Natural killer cell (primary cell): Measurements from ENCODE around the gene PRUNE1. TPM values are rescaled to one million over a fixed set of nuclear protein-coding genes. Genes with fewer than 3 reads are reported as not detected.

Source experiments
- ATAC-seq, 3 donors: fragments of 150-1000 bp in 2 of 3; fragments of 200-7000 bp in 1 of 3; cut with Tn5 transposase; 1 replicate in 1 of 3; 2 replicates in 2 of 3; pipeline ENCODE4 v1.10.0; 2021; ENCODE audit warnings: mild to moderate bottlenecking in 2 of 3, moderate library complexity in 2 of 3
- DNase-seq, 2 donors: peaks; one replicate each; pipeline versions ENCODE4 v3.0.0 to v3.0.0-alpha.2; 2013 to 2021; ENCODE audit warnings: mixed read lengths in 1 of 2
- H3K27ac ChIP-seq: one replicate; pipeline ENCODE4 v1.5.1; 2013; ENCODE audit warnings: mild to moderate bottlenecking, low read length
- H3K27me3 ChIP-seq: one replicate; pipeline ENCODE4 v1.6.1; 2013; ENCODE audit warnings: low read length; ENCODE audit not compliant: control insufficient read depth, insufficient read depth
- H3K36me3 ChIP-seq: one replicate; pipeline ENCODE4 v1.6.1; 2013; ENCODE audit warnings: low read length; ENCODE audit not compliant: control insufficient read depth, insufficient read depth
- H3K4me1 ChIP-seq: one replicate; pipeline ENCODE4 v1.6.1; 2013; ENCODE audit warnings: low read length; ENCODE audit not compliant: control insufficient read depth, insufficient read depth
- H3K4me3 ChIP-seq: one replicate; pipeline ENCODE4 v1.5.1; 2013; ENCODE audit warnings: low read length
- H3K9me3 ChIP-seq: one replicate; pipeline ENCODE4 v1.6.1; 2013; ENCODE audit warnings: low read length; ENCODE audit not compliant: control insufficient read depth, insufficient read depth
- H3K27ac Mint-ChIP-seq, 2 donors: one replicate each; pipeline ENCODE4 v1.8.0; 2022; ENCODE audit warnings: mild to moderate bottlenecking in 2 of 2, mixed read lengths in 2 of 2, moderate library complexity in 1 of 2
- H3K27me3 Mint-ChIP-seq, 2 donors: one replicate each; pipeline ENCODE4 v1.8.0; 2022; ENCODE audit warnings: low read depth in 2 of 2, mixed read lengths in 2 of 2
- H3K36me3 Mint-ChIP-seq: one replicate; pipeline ENCODE4 v1.8.0; 2022; ENCODE audit warnings: mixed read lengths
- H3K4me1 Mint-ChIP-seq, 2 donors: one replicate each; pipeline ENCODE4 v1.8.0; 2022; ENCODE audit warnings: mixed read lengths in 2 of 2
- H3K4me3 Mint-ChIP-seq: one replicate; pipeline ENCODE4 v1.8.0; 2022; ENCODE audit warnings: mild to moderate bottlenecking, moderate library complexity, mixed read lengths
- H3K9me3 Mint-ChIP-seq, 2 donors: one replicate each; pipeline ENCODE4 v1.8.0; 2022; ENCODE audit warnings: mixed read lengths in 2 of 2
- WGBS: methylation state at CpG from one replicate; pipeline ENCODE4 v1.1.7; 2013; ENCODE audit warnings: missing lambda C conversion rate; ENCODE audit not compliant: insufficient coverage; 5-methylcytosine and 5-hydroxymethylcytosine counted together
- intact Hi-C: fragments of 100-400 bp; cut with micrococcal nuclease; formaldehyde crosslinking; loops from one replicate; pipeline ENCODE4 v1.14.2; 2022
- total RNA-seq, 4 donors: library from RNA; stranded (reverse); fragments of 120-200 nt in 1 of 4; gene quantifications; one replicate each; pipeline versions ENCODE4 v1.2.3 to v1.2.4, GENCODE V29; 2013 to 2022
- TF ChIP-seq, protein P1 (sequence below): fragments of 200-600 bp; IDR thresholded peaks from one replicate; pipeline ENCODE4 v1.8.0; 2022; ENCODE audit warnings: antibody characterized with exemption

The PRUNE1 gene
- total RNA-seq, 3 donors from 2014 or later (not counting 1 experiment from before 2014, with no cell fraction given) = 11.4 to 14.1 (median 13.5) TPM

DNA sequence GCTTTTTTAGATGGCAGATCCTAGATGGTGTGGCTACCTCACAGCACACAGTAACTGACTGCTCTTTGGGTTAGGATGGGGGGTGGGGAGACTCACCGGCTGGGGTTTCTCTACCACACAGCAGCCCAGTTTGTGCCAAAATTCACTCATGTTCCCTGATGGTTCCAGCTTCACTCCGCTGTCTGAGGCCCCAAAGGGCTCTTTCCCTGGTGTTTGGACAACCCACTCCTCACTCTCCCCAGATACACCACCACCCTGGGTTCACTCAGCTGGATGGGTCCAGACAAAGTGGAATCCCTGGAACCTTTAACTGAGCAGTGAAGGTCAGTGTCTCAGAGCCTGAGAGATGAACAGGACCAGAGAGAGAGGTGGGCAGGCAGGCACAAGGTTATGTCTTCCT is 47.3 kb downstream of the PRUNE1 start:
- DNase-seq (no peak), ATAC-seq (no peak)
- Mint-ChIP-seq H3K27ac (peak overlapping the region; percentile 98 to 99), H3K36me3 (peaks cover 43% of the 10 kb centered on the region), H3K27me3 (no peaks in the 10 kb centered on the region), H3K9me3 (no peaks in the 10 kb centered on the region), H3K4me3 (peak overlapping the region; percentile 92), H3K4me1 (peaks cover 79 to 80% of the 10 kb centered on the region in 2 donors)
- TF ChIP-seq, protein P1, sequence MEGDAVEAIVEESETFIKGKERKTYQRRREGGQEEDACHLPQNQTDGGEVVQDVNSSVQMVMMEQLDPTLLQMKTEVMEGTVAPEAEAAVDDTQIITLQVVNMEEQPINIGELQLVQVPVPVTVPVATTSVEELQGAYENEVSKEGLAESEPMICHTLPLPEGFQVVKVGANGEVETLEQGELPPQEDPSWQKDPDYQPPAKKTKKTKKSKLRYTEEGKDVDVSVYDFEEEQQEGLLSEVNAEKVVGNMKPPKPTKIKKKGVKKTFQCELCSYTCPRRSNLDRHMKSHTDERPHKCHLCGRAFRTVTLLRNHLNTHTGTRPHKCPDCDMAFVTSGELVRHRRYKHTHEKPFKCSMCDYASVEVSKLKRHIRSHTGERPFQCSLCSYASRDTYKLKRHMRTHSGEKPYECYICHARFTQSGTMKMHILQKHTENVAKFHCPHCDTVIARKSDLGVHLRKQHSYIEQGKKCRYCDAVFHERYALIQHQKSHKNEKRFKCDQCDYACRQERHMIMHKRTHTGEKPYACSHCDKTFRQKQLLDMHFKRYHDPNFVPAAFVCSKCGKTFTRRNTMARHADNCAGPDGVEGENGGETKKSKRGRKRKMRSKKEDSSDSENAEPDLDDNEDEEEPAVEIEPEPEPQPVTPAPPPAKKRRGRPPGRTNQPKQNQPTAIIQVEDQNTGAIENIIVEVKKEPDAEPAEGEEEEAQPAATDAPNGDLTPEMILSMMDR = no peak
- H3K36me3 ChIP-seq = peaks cover 60% of the 10 kb centered on the region
- WGBS = 33% methylated on average over 1 of the region's 2 CpGs
- H3K27ac ChIP-seq = peak overlapping the region; percentile 89
- H3K4me1 ChIP-seq = peaks cover 51% of the 10 kb centered on the region
- H3K27me3 ChIP-seq = no peaks in the 10 kb centered on the region
- intact Hi-C loops = loop anchor here (5.0 kb wide), 3 partner anchors 33 to 483 kb away; partner anchors contain the start of gene ZNF687
- H3K9me3 ChIP-seq = no peaks in the 10 kb centered on the region
- H3K4me3 ChIP-seq = peak overlapping the region; percentile 95

DNA sequence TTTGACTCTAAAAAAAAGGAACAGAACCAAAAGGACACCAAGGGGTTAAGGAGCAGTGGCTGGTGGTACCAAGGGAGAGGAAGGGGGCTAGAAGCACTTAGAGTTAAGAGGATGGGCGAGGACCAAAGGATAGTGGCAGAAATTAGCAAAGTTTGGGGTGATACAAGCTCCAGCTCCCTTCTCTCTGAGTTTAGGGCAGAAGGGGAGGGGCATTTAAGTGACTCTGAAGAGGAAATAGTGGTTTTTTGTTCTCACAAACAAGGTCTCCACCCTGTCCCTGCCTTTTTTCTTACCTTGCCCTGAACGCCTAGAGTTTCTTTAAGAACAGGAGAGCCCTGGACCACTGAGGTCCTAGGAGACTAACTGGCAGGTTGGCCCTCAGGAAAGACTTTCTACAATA is 47.9 kb downstream of the PRUNE1 start:
- Histone ChIP-seq H3K9me3 (no peaks in the 10 kb centered on the region), H3K36me3 (peaks cover 56% of the 10 kb centered on the region), H3K4me3 (peak overlapping the region; percentile 95), H3K4me1 (peaks cover 51% of the 10 kb centered on the region), H3K27me3 (no peaks in the 10 kb centered on the region), H3K27ac (peak overlapping the region; percentile 89)
- H3K4me3 Mint-ChIP-seq = peak overlapping the region; percentile 92
- H3K27me3 Mint-ChIP-seq = no peaks in the 10 kb centered on the region
- peak in 1 of 2 donors; percentile 82 for DNase-seq
- 0% methylated on average over 2 of the region's 2 CpGs for WGBS
- ATAC-seq = peak; percentile 11 to 25 (median 17)
- no peaks in the 10 kb centered on the region for H3K9me3 Mint-ChIP-seq
- intact Hi-C loops = loop anchor here (5.0 kb wide), 3 partner anchors 34 to 484 kb away; partner anchors contain the start of gene ZNF687
- H3K4me1 Mint-ChIP-seq = peaks cover 81 to 85% of the 10 kb centered on the region in 2 donors
- TF ChIP-seq, protein P1 = no peak
- peak overlapping the region; percentile 98 to 99 for H3K27ac Mint-ChIP-seq
- peaks cover 43% of the 10 kb centered on the region for H3K36me3 Mint-ChIP-seq

DNA sequence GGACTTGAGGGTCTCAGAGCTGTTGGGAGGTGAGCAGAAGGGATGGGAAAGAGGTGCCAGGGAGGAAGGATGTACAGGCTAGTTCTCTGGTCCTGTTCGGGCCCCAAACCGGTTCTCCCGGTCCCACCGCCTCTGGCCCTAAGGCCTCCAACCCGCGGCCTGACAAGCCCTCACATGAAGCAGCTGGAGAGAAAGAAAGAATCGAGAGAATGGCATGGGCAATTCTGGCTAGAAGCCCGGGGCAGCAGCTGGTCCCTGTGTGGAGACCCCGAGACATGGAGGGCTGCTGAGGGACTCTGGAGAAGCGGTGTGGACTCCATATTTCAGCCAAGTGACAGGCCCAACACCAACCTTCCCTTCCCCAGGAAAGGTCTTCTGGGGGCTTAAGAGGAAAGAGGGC is 50.4 kb downstream of the PRUNE1 start:
- Mint-ChIP-seq H3K4me3 (peak overlapping the region; percentile 92), H3K36me3 (peaks cover 31% of the 10 kb centered on the region), H3K27me3 (no peaks in the 10 kb centered on the region), H3K4me1 (peaks cover 71 to 72% of the 10 kb centered on the region in 2 donors), H3K27ac (peak overlapping the region; percentile 98 to 99), H3K9me3 (no peaks in the 10 kb centered on the region)
- Histone ChIP-seq H3K36me3 (peaks cover 31% of the 10 kb centered on the region), H3K9me3 (no peaks in the 10 kb centered on the region), H3K27ac (peak overlapping the region; percentile 89), H3K27me3 (no peaks in the 10 kb centered on the region), H3K4me1 (peaks cover 47% of the 10 kb centered on the region), H3K4me3 (peak overlapping the region; percentile 95)
- DNase-seq (peak; percentile 43 to 44), ATAC-seq (no peak)
- TF ChIP-seq, protein P1 = no peak
- intact Hi-C loops = loop anchor here (1.0 to 5.0 kb wide), 5 partner anchors 12 to 486 kb away; partner anchors contain the start of genes GABPB2, PRUNE1 and ZNF687
- WGBS = 0% methylated on average over 9 of the region's 10 CpGs
